IgD-negative memory B cell (primary cell): Measurements from ENCODE around the gene ATE1. TPM values are rescaled to one million over a fixed set of nuclear protein-coding genes. Genes with fewer than 3 reads are reported as not detected.
"Not testable (repeated sequence)": the region's sequence is repeated elsewhere in the genome, so short reads cannot be mapped to it uniquely, and the experiment has no call there.

Source experiments
- H3K27ac Mint-ChIP-seq, 3 donors: one replicate each; pipeline ENCODE4 v1.8.0; 2020 to 2022; ENCODE audit warnings: mild to moderate bottlenecking in 3 of 3, mixed read lengths in 3 of 3, moderate library complexity in 1 of 3
- H3K27me3 Mint-ChIP-seq: one replicate; pipeline ENCODE4 v1.8.0; 2021; ENCODE audit warnings: mixed read lengths
- H3K36me3 Mint-ChIP-seq: one replicate; pipeline ENCODE4 v1.8.0; 2020; ENCODE audit warnings: mild to moderate bottlenecking, mixed read lengths
- H3K4me1 Mint-ChIP-seq, 3 donors: one replicate each; pipeline ENCODE4 v1.8.0; 2020 to 2022; ENCODE audit warnings: mixed read lengths in 3 of 3, mild to moderate bottlenecking in 1 of 3
- H3K4me3 Mint-ChIP-seq, 4 donors: one replicate each; pipeline ENCODE4 v1.8.0; 2020 to 2022; ENCODE audit warnings: mild to moderate bottlenecking in 4 of 4, mixed read lengths in 4 of 4, moderate library complexity in 3 of 4
- H3K9me3 Mint-ChIP-seq, 3 donors: one replicate each; pipeline ENCODE4 v1.8.0; 2020 to 2021; ENCODE audit warnings: mixed read lengths in 3 of 3, mild to moderate bottlenecking in 1 of 3
- polyA plus RNA-seq: library from polyadenylated mRNA; unstranded; fragments of 300-500 nt; fragmentation: Illumina TruSeq; gene quantifications from one replicate; pipeline ENCODE4 v1.2.3, GENCODE V29; 2021

ATE1 gene
- polyA plus RNA-seq, 1 donor from 2014 or later = 20.2 TPM

DNA sequence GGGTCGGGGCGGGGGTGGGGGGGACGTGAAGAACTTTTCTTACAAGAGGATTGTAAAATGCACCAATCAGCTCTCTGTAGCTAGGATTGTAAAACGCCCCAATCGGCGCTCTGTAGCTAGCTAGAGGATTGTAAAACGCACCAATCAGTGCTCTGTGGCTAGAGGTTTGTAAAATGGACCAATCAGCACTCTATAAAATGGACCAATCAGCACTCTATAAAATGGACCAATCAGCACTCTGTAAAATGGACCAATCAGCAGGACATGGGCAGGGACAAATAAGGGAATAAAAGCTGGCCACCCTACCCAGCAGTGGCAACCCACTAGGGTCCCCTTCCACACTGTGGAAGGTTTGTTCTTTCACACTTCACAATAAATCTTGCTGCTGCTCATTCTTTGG is 9.0 kb downstream of the ATE1 start:
- not testable (repeated sequence) for H3K4me3 Mint-ChIP-seq, H3K36me3 Mint-ChIP-seq
- peak overlapping the region in 1 of 3 donors; percentile 16 for H3K27ac Mint-ChIP-seq

DNA sequence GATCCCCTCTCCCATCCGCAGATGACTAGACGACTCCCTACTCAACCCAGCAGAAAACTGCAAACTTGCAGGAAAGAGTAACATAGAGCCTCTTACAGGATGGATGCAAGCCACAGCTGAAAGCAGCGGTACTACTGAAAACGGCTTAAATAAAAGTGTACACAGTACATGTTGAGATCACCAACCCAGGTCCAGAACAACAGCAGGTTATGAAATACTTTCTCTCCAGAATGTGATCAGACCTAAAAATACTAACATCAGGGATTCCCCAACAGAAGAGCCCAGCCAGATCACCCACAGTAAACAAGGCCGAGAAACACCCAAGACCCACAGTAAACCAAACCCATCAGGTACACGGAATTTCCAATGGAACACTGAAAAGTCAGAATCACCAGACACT is 13.2 kb downstream of the ATE1 start:
- H3K9me3 Mint-ChIP-seq = no peaks in the 10 kb centered on the region
- H3K27me3 Mint-ChIP-seq = no peaks in the 10 kb centered on the region
- peaks cover 4 to 6% (median 4%) of the 10 kb centered on the region in 3 donors for H3K4me1 Mint-ChIP-seq
- H3K4me3 Mint-ChIP-seq = no peak overlapping the region
- H3K27ac Mint-ChIP-seq = peak overlapping the region in 1 of 3 donors; percentile 33
- H3K36me3 Mint-ChIP-seq = peaks cover 6% of the 10 kb centered on the region

More for the DNA sequence above, 9.0 kb downstream of the ATE1 start:
- H3K9me3 Mint-ChIP-seq, H3K27me3 Mint-ChIP-seq, H3K4me1 Mint-ChIP-seq: not testable (repeated sequence)

DNA sequence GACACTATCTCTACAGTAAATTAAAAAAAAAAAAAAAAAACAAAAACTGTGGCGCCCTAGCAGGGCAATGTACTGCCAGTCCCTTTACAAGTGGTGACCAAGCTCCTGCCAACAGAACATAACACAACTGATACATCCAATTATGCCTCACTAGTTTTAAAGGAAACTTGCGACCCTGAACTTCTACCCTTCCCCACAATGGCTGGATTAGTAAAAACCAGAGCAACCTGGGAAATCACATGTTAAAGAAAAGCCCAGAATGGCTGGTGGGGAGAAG is 16.5 kb downstream of the ATE1 start:
- Mint-ChIP-seq H3K27me3 (no peaks in the 10 kb centered on the region), H3K4me3 (no peak overlapping the region), H3K4me1 (peaks cover 0 to 4% (median 1%) of the 10 kb centered on the region in 3 donors), H3K36me3 (peaks cover 10% of the 10 kb centered on the region), H3K27ac (no peak overlapping the region), H3K9me3 (no peaks in the 10 kb centered on the region)

DNA sequence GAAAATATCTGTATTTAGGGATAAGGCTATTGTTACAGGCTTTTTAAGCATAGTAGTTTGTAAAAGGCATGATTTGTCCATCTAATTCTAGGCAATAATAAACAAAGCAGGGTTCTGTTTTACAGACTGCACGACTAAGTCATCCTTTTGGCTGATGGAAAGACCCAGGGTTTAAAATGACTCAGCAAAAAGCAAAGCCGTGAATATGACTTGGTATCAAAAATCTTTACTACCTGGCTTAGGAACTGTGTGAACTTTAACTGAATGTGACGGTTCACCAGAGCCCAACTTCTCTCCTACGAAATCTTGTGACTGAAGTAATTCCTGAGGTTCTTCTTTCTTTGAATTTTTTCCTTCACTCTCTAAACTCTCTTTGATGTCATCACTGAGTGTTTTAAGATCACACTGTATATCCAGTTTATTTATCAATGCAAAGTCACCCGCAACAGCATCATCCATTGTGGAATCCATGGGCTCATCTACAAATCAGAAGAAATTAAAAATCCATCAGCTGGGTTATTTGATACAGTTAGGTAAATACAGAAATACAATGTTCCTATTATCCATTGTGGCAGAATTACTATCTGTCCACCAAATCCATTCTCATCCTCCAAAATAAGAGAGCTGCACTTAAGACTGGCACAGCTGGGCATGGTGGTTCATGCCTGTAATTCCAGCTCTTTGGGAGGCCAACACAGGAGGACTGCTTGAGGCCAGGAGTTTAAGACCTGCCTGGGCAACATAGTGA is 17.0 kb downstream of the ATE1 start:
- Mint-ChIP-seq H3K36me3 (peaks cover 10% of the 10 kb centered on the region), H3K27me3 (no peaks in the 10 kb centered on the region), H3K4me3 (no peak overlapping the region), H3K27ac (no peak overlapping the region), H3K9me3 (no peaks in the 10 kb centered on the region), H3K4me1 (peaks cover 0 to 4% (median 1%) of the 10 kb centered on the region in 3 donors)

DNA sequence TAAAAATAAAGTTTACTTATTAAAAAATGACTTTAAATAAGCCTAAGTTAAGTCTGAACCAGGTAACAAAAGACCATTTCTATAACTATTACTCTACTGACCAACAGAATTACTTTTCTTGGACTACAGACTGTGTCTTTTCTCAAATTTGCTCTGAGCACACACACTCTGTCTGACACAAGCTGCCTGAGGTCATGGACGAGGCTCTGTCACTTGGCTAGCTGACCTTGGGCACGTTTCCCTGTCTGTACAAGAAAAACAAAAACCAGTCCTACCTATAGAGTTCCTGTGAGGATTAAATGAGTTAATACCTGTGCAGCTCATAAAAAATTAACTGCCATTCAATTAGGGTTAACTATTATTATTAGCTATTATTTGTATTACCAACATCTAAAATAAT is 22.9 kb downstream of the ATE1 start:
- H3K4me1 Mint-ChIP-seq = peaks cover 4 to 6% (median 5%) of the 10 kb centered on the region in 3 donors
- H3K9me3 Mint-ChIP-seq = no peaks in the 10 kb centered on the region
- no peak overlapping the region for H3K4me3 Mint-ChIP-seq
- H3K36me3 Mint-ChIP-seq = peaks cover 4% of the 10 kb centered on the region
- H3K27me3 Mint-ChIP-seq = no peaks in the 10 kb centered on the region
- H3K27ac Mint-ChIP-seq = no peak overlapping the region

DNA sequence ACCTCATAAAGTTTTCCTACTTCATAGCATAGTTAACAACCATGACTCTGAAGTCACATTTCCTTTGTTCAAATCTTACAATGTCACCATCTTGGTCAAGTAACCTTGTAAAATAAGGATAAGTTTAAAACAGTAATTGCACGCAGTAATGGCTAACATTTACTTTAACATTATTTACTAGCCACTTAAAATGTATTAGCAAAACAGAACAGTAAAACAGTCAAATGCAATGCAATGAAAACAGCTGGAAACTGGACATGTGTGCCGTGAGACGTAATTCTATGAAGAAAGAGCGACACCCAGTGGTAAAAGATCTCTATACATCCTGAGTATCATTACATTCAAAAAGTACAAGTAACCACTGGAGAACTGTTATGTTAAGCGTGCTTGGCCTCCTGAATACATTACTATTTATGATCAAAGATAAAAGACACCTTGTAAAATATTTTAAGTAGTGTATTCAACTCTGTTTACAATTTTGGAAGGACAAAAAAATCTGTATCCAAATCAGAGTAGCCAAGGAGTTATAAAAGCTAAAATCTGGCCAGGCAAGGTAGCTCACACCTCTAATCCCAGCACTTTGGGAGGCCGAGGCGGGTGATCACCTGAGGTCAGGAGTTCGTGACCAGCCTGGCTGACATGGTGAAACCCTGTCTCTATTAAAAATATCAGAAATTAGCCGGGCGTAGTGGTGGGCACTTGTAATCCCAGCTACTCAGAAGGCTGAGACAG is 27.2 kb downstream of the ATE1 start:
- H3K27me3 Mint-ChIP-seq = no peaks in the 10 kb centered on the region
- H3K36me3 Mint-ChIP-seq = peaks cover 4% of the 10 kb centered on the region
- H3K27ac Mint-ChIP-seq = peak overlapping the region in 1 of 3 donors; percentile 47
- no peaks in the 10 kb centered on the region for H3K9me3 Mint-ChIP-seq
- no peak overlapping the region for H3K4me3 Mint-ChIP-seq
- peaks cover 5 to 10% (median 7%) of the 10 kb centered on the region in 3 donors for H3K4me1 Mint-ChIP-seq

DNA sequence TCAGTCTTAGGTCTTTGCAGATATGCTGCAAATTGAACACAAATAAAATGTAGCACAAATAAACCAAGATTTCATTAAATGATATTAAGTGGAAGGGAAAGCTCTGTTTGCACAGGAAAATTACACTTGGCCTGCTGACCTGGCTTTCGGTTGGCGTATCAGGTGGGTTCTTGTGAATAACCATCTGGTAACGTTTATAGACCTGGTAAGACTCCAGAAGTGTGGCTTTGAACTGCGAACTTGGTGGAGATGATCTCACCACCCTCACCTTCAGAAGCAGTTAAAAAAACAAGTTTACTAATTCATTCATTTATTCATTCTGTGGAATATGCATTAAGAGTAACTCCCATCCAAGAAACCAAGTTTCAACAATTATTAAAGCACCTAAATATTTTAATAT is 28.1 kb downstream of the ATE1 start:
- Mint-ChIP-seq H3K4me1 (peaks cover 5 to 10% (median 8%) of the 10 kb centered on the region in 3 donors), H3K27ac (no peak overlapping the region), H3K36me3 (peaks cover 4% of the 10 kb centered on the region), H3K9me3 (no peaks in the 10 kb centered on the region), H3K4me3 (no peak overlapping the region), H3K27me3 (no peaks in the 10 kb centered on the region)

DNA sequence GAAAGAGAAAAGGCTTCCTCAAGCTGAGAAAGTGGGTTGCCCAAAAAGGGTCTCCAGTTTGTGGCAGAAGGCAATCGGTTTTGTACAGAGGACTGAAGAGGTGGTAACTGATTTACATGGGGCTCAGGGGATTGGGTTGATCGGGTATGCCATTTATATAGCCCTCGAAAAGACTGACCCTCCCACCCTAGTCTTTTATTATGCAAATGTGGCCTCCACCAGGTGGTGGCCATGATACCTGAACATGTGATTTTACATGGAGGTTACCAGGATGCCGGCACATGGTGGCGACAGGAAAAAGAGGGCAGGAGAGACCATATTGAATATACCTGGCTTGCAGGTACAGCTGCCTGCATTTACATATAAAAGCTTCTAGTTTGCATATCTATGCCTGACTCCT is 36.7 kb downstream of the ATE1 start:
- H3K4me1 Mint-ChIP-seq = peaks cover 0 to 2% (median 0%) of the 10 kb centered on the region in 3 donors
- H3K36me3 Mint-ChIP-seq = peaks cover 9% of the 10 kb centered on the region
- H3K9me3 Mint-ChIP-seq = no peaks in the 10 kb centered on the region
- H3K4me3 Mint-ChIP-seq = no peak overlapping the region
- H3K27ac Mint-ChIP-seq = peak overlapping the region in 1 of 3 donors; percentile 34
- no peaks in the 10 kb centered on the region for H3K27me3 Mint-ChIP-seq

GRCh38 chr10:121889212-121889611 is 38.6 kb downstream of the ATE1 start:
- peaks cover 0 to 2% (median 0%) of the 10 kb centered on the region in 3 donors for H3K4me1 Mint-ChIP-seq
- no peak overlapping the region for H3K4me3 Mint-ChIP-seq
- H3K27me3 Mint-ChIP-seq = no peaks in the 10 kb centered on the region
- H3K36me3 Mint-ChIP-seq = peaks cover 8% of the 10 kb centered on the region
- H3K9me3 Mint-ChIP-seq = no peaks in the 10 kb centered on the region
- H3K27ac Mint-ChIP-seq = no peak overlapping the region

- peaks cover 0 to 2% (median 0%) of the 10 kb centered on the region in 3 donors for H3K4me1 Mint-ChIP-seq
- H3K4me3 Mint-ChIP-seq = no peak overlapping the region
- peak overlapping the region in 2 of 3 donors; percentile 34 to 37 for H3K27ac Mint-ChIP-seq
- H3K9me3 Mint-ChIP-seq = no peaks in the 10 kb centered on the region
- peaks cover 5% of the 10 kb centered on the region for H3K36me3 Mint-ChIP-seq
- H3K27me3 Mint-ChIP-seq = no peaks in the 10 kb centered on the region
Measured at GRCh38 chr10:121886997-121887622, 40.7 kb downstream of the ATE1 start.

DNA sequence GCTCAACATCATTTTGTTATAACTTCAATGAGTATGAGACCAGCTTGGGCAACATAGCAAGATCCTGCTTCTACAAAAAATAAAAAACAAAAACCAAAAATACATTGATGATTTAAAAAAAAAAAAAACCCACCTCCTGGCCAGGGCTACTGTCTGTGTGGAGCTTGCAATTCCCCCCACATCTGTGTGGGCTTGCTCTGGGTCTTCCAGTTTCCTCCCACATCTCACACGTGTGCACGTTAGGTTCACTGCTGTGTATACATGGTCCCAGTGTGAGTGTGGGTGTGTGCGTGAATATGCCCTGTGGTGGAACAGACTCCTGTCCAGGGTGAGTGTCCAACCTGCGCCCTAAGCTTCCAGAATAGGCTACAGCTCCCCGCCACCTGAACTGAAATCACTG is 41.6 kb downstream of the ATE1 start:
- H3K4me1 Mint-ChIP-seq = peaks cover 0 to 2% (median 0%) of the 10 kb centered on the region in 3 donors
- no peak overlapping the region for H3K27ac Mint-ChIP-seq
- H3K27me3 Mint-ChIP-seq = no peaks in the 10 kb centered on the region
- no peak overlapping the region for H3K4me3 Mint-ChIP-seq
- H3K9me3 Mint-ChIP-seq = no peaks in the 10 kb centered on the region
- peaks cover 2% of the 10 kb centered on the region for H3K36me3 Mint-ChIP-seq

- H3K9me3 Mint-ChIP-seq = no peaks in the 10 kb centered on the region
- H3K4me1 Mint-ChIP-seq = peaks cover 0 to 2% (median 0%) of the 10 kb centered on the region in 3 donors
- H3K36me3 Mint-ChIP-seq = no peaks in the 10 kb centered on the region
- no peak overlapping the region for H3K4me3 Mint-ChIP-seq
- no peaks in the 10 kb centered on the region for H3K27me3 Mint-ChIP-seq
- no peak overlapping the region for H3K27ac Mint-ChIP-seq
Measured at GRCh38 chr10:121880895-121881294, 46.9 kb downstream of the ATE1 start.

DNA sequence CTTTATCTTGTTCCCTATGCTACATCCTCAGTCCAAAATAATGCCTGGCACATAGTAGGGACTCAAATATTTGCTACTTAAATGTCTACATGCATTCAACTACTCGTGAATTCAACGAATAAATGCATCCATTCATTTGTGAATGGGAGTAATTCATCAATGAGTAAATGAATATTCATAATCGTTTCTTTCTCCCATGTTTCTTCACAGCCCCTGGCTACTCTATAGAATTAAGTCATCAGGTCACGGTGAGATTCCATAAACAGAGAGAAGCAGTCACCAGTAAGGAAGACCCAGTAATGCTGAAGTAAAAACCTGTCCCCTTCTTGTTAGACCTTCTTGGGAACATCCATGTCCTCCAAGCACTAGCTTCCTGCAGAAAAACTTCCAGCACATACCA is 48.4 kb downstream of the ATE1 start:
- Mint-ChIP-seq H3K27ac (no peak overlapping the region), H3K4me3 (no peak overlapping the region), H3K4me1 (peaks cover 0 to 2% (median 0%) of the 10 kb centered on the region in 3 donors), H3K9me3 (no peaks in the 10 kb centered on the region), H3K36me3 (no peaks in the 10 kb centered on the region), H3K27me3 (no peaks in the 10 kb centered on the region)

DNA sequence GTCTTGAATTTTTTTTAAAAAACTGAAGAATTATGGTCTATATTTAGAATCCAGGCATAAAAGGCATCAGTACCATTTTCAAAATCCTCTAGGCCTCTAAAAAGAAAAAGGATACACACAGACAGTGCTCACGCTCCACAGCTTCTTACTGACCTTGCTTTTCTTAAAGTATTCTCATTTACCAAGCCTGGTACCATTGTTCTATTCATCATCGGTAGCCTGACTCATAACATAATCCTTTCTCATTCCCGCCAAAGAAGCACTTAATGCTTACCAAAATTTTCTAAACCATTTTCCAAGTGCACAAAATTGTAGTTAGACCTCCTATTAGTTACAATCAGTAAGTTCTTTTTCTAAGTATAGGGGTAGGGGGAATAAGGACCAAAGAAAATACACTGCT is 54.6 kb downstream of the ATE1 start:
- Mint-ChIP-seq H3K4me1 (no peaks in the 10 kb centered on the region), H3K36me3 (peaks cover 17% of the 10 kb centered on the region), H3K9me3 (no peaks in the 10 kb centered on the region), H3K4me3 (no peak overlapping the region), H3K27me3 (no peaks in the 10 kb centered on the region), H3K27ac (no peak overlapping the region)

DNA sequence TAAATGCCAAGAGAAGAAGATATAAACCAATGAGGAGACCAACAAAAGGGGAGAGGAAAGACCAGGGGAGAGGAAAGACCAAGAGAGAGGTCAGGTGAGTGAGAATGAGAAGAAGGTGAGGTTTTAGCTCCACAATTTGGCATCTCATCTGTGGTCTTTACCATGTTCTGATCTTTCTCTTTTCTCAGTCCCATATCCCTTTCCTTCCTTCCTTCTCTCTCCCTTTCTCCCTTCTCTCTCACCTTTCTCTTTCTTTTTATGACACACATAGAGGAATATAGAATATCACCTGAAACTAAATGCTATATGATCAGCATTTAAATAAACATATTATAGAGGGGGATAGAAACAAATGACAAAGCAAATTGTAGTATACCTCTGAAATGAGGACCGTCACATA is 57.4 kb downstream of the ATE1 start:
- Mint-ChIP-seq H3K4me3 (no peak overlapping the region), H3K36me3 (peaks cover 21% of the 10 kb centered on the region), H3K9me3 (no peaks in the 10 kb centered on the region), H3K27me3 (no peaks in the 10 kb centered on the region), H3K4me1 (no peaks in the 10 kb centered on the region), H3K27ac (no peak overlapping the region)
